ENCODE results near the gene PMEPA1.

Gene PMEPA1

GRCh38 chr20:57619051-57619831 is 90.6 kb downstream of the PMEPA1 start:
- TF ChIP-seq CTCF (IDR thresholded peaks at IDR 0.05) = no peak
- no peak for DNase-seq (ENCODE audit: low spot score)
- H3K4me3 ChIP-seq = peak overlapping the region; percentile 10
- H3K27ac ChIP-seq = peak overlapping the region in 1 of 2 donors; percentile 26

DNA sequence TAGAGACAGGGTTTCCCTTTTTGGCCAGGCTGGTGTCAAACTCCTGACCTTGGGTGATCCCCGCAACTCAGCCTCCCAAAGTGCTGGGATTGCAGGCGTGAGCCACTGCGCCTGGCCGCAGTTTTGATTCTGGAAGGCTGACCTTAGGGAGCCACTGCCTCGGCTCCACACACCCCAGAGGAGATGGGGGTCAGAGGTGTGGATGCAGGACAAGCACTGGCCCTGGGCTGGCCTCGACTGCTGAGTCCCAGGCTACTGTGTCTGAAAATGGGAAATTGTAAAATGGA is 91.1 kb downstream of the PMEPA1 start:
- peak; percentile 66 for DNase-seq (ENCODE audit: low spot score)
- Histone ChIP-seq H3K4me3 (no peak overlapping the region), H3K27ac (peak overlapping the region in 1 of 2 donors; percentile 26)
- TF ChIP-seq CTCF (IDR thresholded peaks at IDR 0.05) = no peak

- Histone ChIP-seq H3K27ac (peak overlapping the region in 1 of 2 donors; percentile 26), H3K4me3 (no peak overlapping the region)
- DNase-seq (ENCODE audit: low spot score) = peak; percentile 52
- TF ChIP-seq CTCF (IDR thresholded peaks at IDR 0.05) = no peak
Measured at GRCh38 chr20:57618091-57618763, 91.6 kb downstream of the PMEPA1 start.

- Histone ChIP-seq H3K4me3 (no peak overlapping the region), H3K27ac (no peak overlapping the region)
- DNase-seq (ENCODE audit: low spot score) = peak; percentile 56
- TF ChIP-seq CTCF (IDR thresholded peaks at IDR 0.05) = no peak
Measured at GRCh38 chr20:57617079-57617795, 92.6 kb downstream of the PMEPA1 start.

GRCh38 chr20:57616143-57616951 is 93.5 kb downstream of the PMEPA1 start:
- peak; percentile 69 for DNase-seq (ENCODE audit: low spot score)
- Histone ChIP-seq H3K4me3 (no peak overlapping the region), H3K27ac (no peak overlapping the region)
- no peak for TF ChIP-seq CTCF (IDR thresholded peaks at IDR 0.05)

GRCh38 chr20:57615445-57615811 is 94.4 kb downstream of the PMEPA1 start:
- H3K4me3 ChIP-seq = no peak overlapping the region
- no peak for TF ChIP-seq CTCF (IDR thresholded peaks at IDR 0.05)
- no peak overlapping the region for H3K27ac ChIP-seq
- no peak for DNase-seq (ENCODE audit: low spot score)

All from coronary artery (tissue), 2 donors.